Epithelial cell of proximal tubule (primary cell): Measurements from ENCODE around the gene NECAB2. TPM values are rescaled to one million over a fixed set of nuclear protein-coding genes. Genes with fewer than 3 reads are reported as not detected.

Experiments
- DNase-seq: peaks from one replicate; pipeline ENCODE4 v3.0.0-alpha.2; 2011; ENCODE audit warnings: low read depth
- H3K4me3 ChIP-seq: 2 replicates; pipeline ENCODE4 v1.5.1; 2011; ENCODE audit warnings: low read depth, mild to moderate bottlenecking, low read length
- CTCF ChIP-seq: conservative IDR thresholded peaks from 2 replicates; pipeline ENCODE4 v1.5.1; 2012; ENCODE audit warnings: low read depth, mild to moderate bottlenecking, low read length
- total RNA-seq: library from RNA; depleted of rRNA; stranded (reverse); fragments of >200 nt; gene quantifications from 2 replicates; pipeline ENCODE4 v1.2.3, GENCODE V29; 2015

NECAB2 gene
- total RNA-seq, 1 donor from 2014 or later: not detected

GRCh38 chr16:83975590-83976260, 7.7 kb downstream of the NECAB2 start:
- DNase-seq: no peak
- H3K4me3 ChIP-seq: no peak overlapping the region
- TF ChIP-seq CTCF: no peak

- no peak for DNase-seq
- no peak overlapping the region for H3K4me3 ChIP-seq
- TF ChIP-seq CTCF: no peak
Measured at GRCh38 chr16:83977056-83977815, 9.2 kb downstream of the NECAB2 start.

GRCh38 chr16:83978401-83978904, 10.4 kb downstream of the NECAB2 start:
- no peak for DNase-seq
- no peak overlapping the region for H3K4me3 ChIP-seq
- TF ChIP-seq CTCF: no peak

GRCh38 chr16:83979441-83979840, 11.4 kb downstream of the NECAB2 start:
- no peak for DNase-seq
- no peak for TF ChIP-seq CTCF
- H3K4me3 ChIP-seq: no peak overlapping the region

GRCh38 chr16:83980794-83981193, 12.8 kb downstream of the NECAB2 start:
- no peak for DNase-seq
- TF ChIP-seq CTCF: no peak
- no peak overlapping the region for H3K4me3 ChIP-seq

GRCh38 chr16:83981799-83982198, 13.8 kb downstream of the NECAB2 start:
- TF ChIP-seq CTCF: no peak
- no peak overlapping the region for H3K4me3 ChIP-seq
- DNase-seq: no peak
